GM23338 (cell line): Measurements from ENCODE around the gene LIPJ. TPM values are rescaled to one million over a fixed set of nuclear protein-coding genes. Genes with fewer than 3 reads are reported as not detected.

Experiments used
- ATAC-seq: fragments of 200-7000 bp; cut with Tn5 transposase; 3 replicates; pipeline ENCODE4 v1.9.1; 2020
- DNase-seq: peaks from one replicate; pipeline ENCODE4 v3.0.0-alpha.2; 2015; ENCODE audit warnings: low spot score
- H2AFZ ChIP-seq: fragments of 200-600 bp; sonication (generic); 2 replicates; pipeline ENCODE4 v1.8.0; 2016; ENCODE audit warnings: antibody characterized with exemption, mild to moderate bottlenecking, moderate library complexity
- H3F3A ChIP-seq: fragments of 200-600 bp; sonication (generic); replicated peaks from 2 replicates; pipeline ENCODE4 v1.8.0; 2017; ENCODE audit warnings: antibody characterized with exemption, mixed run types, low read depth
- H3K27ac ChIP-seq: fragments of 200-600 bp; sonication (generic); 2 replicates; pipeline ENCODE4 v1.6.1; 2016; ENCODE audit warnings: low read depth
- H3K27me3 ChIP-seq: fragments of 200-600 bp; sonication (generic); 2 replicates; pipeline ENCODE4 v1.8.0; 2016; ENCODE audit warnings: mild to moderate bottlenecking, mixed run types, moderate library complexity; ENCODE audit not compliant: insufficient read depth
- H3K36me3 ChIP-seq: fragments of 200-600 bp; sonication (generic); 2 replicates; pipeline ENCODE4 v1.8.0; 2016; ENCODE audit warnings: mild to moderate bottlenecking; ENCODE audit not compliant: insufficient read depth
- H3K4me1 ChIP-seq: fragments of 200-600 bp; sonication (generic); 2 replicates; pipeline ENCODE4 v1.8.0; 2016; ENCODE audit warnings: mild to moderate bottlenecking, moderate library complexity; ENCODE audit not compliant: insufficient read depth
- H3K4me2 ChIP-seq: fragments of 200-600 bp; sonication (generic); 2 replicates; pipeline ENCODE4 v1.7.1; 2017; ENCODE audit warnings: mixed run types
- H3K4me3 ChIP-seq: fragments of 200-600 bp; sonication (generic); 2 replicates; pipeline ENCODE4 v1.6.1; 2016; ENCODE audit warnings: mixed run types
- H3K79me2 ChIP-seq: fragments of 200-600 bp; sonication (generic); replicated peaks from 2 replicates; pipeline ENCODE4 v1.8.0; 2017; ENCODE audit warnings: mild to moderate bottlenecking; ENCODE audit not compliant: insufficient read depth
- H3K9me2 ChIP-seq: fragments of 200-600 bp; sonication (generic); 2 replicates; pipeline ENCODE4 v1.8.0; 2017; ENCODE audit not compliant: insufficient read depth
- H4K20me1 ChIP-seq: fragments of 200-600 bp; sonication (generic); replicated peaks from 2 replicates; pipeline ENCODE4 v1.8.0; 2017; ENCODE audit warnings: mild to moderate bottlenecking; ENCODE audit not compliant: insufficient read depth
- H3K27ac Mint-ChIP-seq: 2 replicates; pipeline ENCODE4 v1.8.0; 2020; ENCODE audit warnings: inconsistent platforms, mild to moderate bottlenecking, moderate library complexity, mixed read lengths
- H3K27me3 Mint-ChIP-seq: 3 replicates; pipeline ENCODE4 v1.8.0; 2022; ENCODE audit warnings: low read depth, mild to moderate bottlenecking, moderate library complexity, mixed read lengths, inconsistent platforms; ENCODE audit not compliant: insufficient read depth, poor library complexity
- H3K36me3 Mint-ChIP-seq: 3 replicates; pipeline ENCODE4 v1.8.0; 2021; ENCODE audit warnings: low read depth, mild to moderate bottlenecking, inconsistent platforms, moderate library complexity, mixed read lengths
- H3K4me1 Mint-ChIP-seq: 3 replicates; pipeline ENCODE4 v1.8.0; 2020; ENCODE audit warnings: mild to moderate bottlenecking, inconsistent platforms, mixed read lengths
- H3K4me3 Mint-ChIP-seq: 3 replicates; pipeline ENCODE4 v1.8.0; 2021; ENCODE audit warnings: moderate library complexity, mild to moderate bottlenecking, inconsistent platforms, mixed read lengths
- H3K9me3 Mint-ChIP-seq: 3 replicates; pipeline ENCODE4 v1.8.0; 2020; ENCODE audit warnings: moderate library complexity, mild to moderate bottlenecking, inconsistent platforms, mixed read lengths
- JUNB ChIP-seq: IDR thresholded peaks from one replicate; pipeline ENCODE4 v1.6.1; 2016; ENCODE audit warnings: antibody characterized with exemption; ENCODE audit not compliant: unreplicated experiment
- POLR2AphosphoS5 ChIP-seq: IDR thresholded peaks from 2 replicates; pipeline ENCODE4 v1.6.1; 2016; ENCODE audit warnings: antibody characterized with exemption, low read depth
- polyA plus RNA-seq: library from polyadenylated mRNA; unstranded; fragments of >200 nt; fragmentation: Nextera tagmentation; extraction: Ambion mirVana; gene quantifications from 2 replicates; pipeline ENCODE4 v1.2.1, GENCODE V29; 2016
- total RNA-seq: library from RNA; depleted of rRNA; stranded (reverse); fragments of >200 nt; shearing (Covaris generic); gene quantifications from 2 replicates; pipeline ENCODE4 v1.2.3, GENCODE V29; 2014
- TF ChIP-seq, protein P1 (sequence below): fragments of 250-450 bp; sonication (Bioruptor Pico); IDR thresholded peaks from 2 replicates; pipeline ENCODE4 v1.5.0; 2020; ENCODE audit warnings: mild to moderate bottlenecking, moderate library complexity
- TF ChIP-seq, protein P2 (sequence below): IDR thresholded peaks from one replicate; pipeline ENCODE4 v1.6.1; 2018; ENCODE audit warnings: antibody characterized with exemption; ENCODE audit not compliant: unreplicated experiment
- TF ChIP-seq, protein P3 (sequence below): IDR thresholded peaks from 2 replicates; pipeline ENCODE4 v1.6.1; 2016; ENCODE audit warnings: antibody characterized with exemption

Gene LIPJ
- total and polyA plus RNA-seq, 2 experiments from 2014 or later: 0.14 TPM; not detected in 1

GRCh38 chr10:88583584-88583957, 3.0 kb upstream of the LIPJ start (continued):
- TF ChIP-seq, protein P1, sequence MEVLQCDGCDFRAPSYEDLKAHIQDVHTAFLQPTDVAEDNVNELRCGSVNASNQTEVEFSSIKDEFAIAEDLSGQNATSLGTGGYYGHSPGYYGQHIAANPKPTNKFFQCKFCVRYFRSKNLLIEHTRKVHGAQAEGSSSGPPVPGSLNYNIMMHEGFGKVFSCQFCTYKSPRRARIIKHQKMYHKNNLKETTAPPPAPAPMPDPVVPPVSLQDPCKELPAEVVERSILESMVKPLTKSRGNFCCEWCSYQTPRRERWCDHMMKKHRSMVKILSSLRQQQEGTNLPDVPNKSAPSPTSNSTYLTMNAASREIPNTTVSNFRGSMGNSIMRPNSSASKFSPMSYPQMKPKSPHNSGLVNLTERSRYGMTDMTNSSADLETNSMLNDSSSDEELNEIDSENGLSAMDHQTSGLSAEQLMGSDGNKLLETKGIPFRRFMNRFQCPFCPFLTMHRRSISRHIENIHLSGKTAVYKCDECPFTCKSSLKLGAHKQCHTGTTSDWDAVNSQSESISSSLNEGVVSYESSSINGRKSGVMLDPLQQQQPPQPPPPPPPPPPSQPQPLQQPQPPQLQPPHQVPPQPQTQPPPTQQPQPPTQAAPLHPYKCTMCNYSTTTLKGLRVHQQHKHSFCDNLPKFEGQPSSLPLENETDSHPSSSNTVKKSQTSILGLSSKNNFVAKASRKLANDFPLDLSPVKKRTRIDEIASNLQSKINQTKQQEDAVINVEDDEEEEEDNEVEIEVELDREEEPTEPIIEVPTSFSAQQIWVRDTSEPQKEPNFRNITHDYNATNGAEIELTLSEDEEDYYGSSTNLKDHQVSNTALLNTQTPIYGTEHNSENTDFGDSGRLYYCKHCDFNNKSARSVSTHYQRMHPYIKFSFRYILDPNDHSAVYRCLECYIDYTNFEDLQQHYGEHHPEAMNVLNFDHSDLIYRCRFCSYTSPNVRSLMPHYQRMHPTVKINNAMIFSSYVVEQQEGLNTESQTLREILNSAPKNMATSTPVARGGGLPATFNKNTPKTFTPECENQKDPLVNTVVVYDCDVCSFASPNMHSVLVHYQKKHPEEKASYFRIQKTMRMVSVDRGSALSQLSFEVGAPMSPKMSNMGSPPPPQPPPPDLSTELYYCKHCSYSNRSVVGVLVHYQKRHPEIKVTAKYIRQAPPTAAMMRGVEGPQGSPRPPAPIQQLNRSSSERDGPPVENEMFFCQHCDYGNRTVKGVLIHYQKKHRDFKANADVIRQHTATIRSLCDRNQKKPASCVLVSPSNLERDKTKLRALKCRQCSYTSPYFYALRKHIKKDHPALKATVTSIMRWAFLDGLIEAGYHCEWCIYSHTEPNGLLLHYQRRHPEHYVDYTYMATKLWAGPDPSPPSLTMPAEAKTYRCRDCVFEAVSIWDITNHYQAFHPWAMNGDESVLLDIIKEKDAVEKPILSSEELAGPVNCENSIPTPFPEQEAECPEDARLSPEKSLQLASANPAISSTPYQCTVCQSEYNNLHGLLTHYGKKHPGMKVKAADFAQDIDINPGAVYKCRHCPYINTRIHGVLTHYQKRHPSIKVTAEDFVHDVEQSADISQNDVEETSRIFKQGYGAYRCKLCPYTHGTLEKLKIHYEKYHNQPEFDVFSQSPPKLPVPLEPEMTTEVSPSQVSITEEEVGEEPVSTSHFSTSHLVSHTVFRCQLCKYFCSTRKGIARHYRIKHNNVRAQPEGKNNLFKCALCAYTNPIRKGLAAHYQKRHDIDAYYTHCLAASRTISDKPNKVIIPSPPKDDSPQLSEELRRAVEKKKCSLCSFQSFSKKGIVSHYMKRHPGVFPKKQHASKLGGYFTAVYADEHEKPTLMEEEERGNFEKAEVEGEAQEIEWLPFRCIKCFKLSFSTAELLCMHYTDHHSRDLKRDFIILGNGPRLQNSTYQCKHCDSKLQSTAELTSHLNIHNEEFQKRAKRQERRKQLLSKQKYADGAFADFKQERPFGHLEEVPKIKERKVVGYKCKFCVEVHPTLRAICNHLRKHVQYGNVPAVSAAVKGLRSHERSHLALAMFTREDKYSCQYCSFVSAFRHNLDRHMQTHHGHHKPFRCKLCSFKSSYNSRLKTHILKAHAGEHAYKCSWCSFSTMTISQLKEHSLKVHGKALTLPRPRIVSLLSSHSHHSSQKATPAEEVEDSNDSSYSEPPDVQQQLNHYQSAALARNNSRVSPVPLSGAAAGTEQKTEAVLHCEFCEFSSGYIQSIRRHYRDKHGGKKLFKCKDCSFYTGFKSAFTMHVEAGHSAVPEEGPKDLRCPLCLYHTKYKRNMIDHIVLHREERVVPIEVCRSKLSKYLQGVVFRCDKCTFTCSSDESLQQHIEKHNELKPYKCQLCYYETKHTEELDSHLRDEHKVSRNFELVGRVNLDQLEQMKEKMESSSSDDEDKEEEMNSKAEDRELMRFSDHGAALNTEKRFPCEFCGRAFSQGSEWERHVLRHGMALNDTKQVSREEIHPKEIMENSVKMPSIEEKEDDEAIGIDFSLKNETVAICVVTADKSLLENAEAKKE: no peak
- no peak for TF ChIP-seq POLR2AphosphoS5

GRCh38 chr10:88592381-88592780, 5.8 kb downstream of the LIPJ start:
- Histone ChIP-seq H3K27me3 (no peaks in the 10 kb centered on the region), H4K20me1 (no peaks in the 10 kb centered on the region), H3K79me2 (no peaks in the 10 kb centered on the region), H3K27ac (no peak overlapping the region), H2AFZ (no peak overlapping the region), H3K4me1 (no peaks in the 10 kb centered on the region; the same call in 1 of the 2 replicates), H3F3A (no peaks in the 10 kb centered on the region), H3K4me2 (no peak overlapping the region), H3K9me2 (no peaks in the 10 kb centered on the region), H3K4me3 (no peak overlapping the region), H3K36me3 (no peaks in the 10 kb centered on the region)
- Mint-ChIP-seq H3K9me3 (no peaks in the 10 kb centered on the region), H3K4me3 (no peak overlapping the region), H3K27ac (no peak overlapping the region), H3K36me3 (no peaks in the 10 kb centered on the region), H3K4me1 (no peaks in the 10 kb centered on the region), H3K27me3 (no peaks in the 10 kb centered on the region)
- ATAC-seq (no peak), DNase-seq (no peak)
- TF ChIP-seq POLR2AphosphoS5: no peak
- TF ChIP-seq, protein P1: no peak
- TF ChIP-seq, protein P2, sequence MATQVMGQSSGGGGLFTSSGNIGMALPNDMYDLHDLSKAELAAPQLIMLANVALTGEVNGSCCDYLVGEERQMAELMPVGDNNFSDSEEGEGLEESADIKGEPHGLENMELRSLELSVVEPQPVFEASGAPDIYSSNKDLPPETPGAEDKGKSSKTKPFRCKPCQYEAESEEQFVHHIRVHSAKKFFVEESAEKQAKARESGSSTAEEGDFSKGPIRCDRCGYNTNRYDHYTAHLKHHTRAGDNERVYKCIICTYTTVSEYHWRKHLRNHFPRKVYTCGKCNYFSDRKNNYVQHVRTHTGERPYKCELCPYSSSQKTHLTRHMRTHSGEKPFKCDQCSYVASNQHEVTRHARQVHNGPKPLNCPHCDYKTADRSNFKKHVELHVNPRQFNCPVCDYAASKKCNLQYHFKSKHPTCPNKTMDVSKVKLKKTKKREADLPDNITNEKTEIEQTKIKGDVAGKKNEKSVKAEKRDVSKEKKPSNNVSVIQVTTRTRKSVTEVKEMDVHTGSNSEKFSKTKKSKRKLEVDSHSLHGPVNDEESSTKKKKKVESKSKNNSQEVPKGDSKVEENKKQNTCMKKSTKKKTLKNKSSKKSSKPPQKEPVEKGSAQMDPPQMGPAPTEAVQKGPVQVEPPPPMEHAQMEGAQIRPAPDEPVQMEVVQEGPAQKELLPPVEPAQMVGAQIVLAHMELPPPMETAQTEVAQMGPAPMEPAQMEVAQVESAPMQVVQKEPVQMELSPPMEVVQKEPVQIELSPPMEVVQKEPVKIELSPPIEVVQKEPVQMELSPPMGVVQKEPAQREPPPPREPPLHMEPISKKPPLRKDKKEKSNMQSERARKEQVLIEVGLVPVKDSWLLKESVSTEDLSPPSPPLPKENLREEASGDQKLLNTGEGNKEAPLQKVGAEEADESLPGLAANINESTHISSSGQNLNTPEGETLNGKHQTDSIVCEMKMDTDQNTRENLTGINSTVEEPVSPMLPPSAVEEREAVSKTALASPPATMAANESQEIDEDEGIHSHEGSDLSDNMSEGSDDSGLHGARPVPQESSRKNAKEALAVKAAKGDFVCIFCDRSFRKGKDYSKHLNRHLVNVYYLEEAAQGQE: no peak
- TF ChIP-seq, protein P3, sequence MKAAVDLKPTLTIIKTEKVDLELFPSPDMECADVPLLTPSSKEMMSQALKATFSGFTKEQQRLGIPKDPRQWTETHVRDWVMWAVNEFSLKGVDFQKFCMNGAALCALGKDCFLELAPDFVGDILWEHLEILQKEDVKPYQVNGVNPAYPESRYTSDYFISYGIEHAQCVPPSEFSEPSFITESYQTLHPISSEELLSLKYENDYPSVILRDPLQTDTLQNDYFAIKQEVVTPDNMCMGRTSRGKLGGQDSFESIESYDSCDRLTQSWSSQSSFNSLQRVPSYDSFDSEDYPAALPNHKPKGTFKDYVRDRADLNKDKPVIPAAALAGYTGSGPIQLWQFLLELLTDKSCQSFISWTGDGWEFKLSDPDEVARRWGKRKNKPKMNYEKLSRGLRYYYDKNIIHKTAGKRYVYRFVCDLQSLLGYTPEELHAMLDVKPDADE: no peak
- no peak for TF ChIP-seq JUNB
